OCI-LY7 (cell line): ENCODE measurements around the gene NOM1. TPM values are rescaled to one million over a fixed set of nuclear protein-coding genes. Genes with fewer than 3 reads are reported as not detected.

Experiments used
- BruUV-seq: library from RNA; stranded (reverse); fragments of 400-500 nt; replicated peaks from 2 replicates; lab custom pipeline; 2021; lab: Mats Ljungman, UMichigan
- CTCF ChIA-PET: fragments of 300-600 bp; sonication (Branson Sonifier 250); formaldehyde crosslinking; loops from one replicate; lab custom pipeline; 2022; ENCODE audit warnings: antibody characterized with exemption; ENCODE audit not compliant: unreplicated experiment; lab: Charles Lee
- POLR2A ChIA-PET: fragments of 300-600 bp; sonication (Branson Sonifier 250); formaldehyde crosslinking; loops from one replicate; lab custom pipeline; 2022; ENCODE audit warnings: antibody characterized with exemption; lab: Charles Lee
- DNase-seq: peaks from one replicate; pipeline ENCODE4 v3.0.0-alpha.2; 2015; ENCODE audit warnings: low spot score
- H2AFZ ChIP-seq: fragments of 200-600 bp; sonication (generic), shearing (Covaris generic); 2 replicates; pipeline ENCODE4 v1.6.1; 2014; ENCODE audit warnings: mild to moderate bottlenecking, antibody characterized with exemption, low read length, moderate library complexity
- H3K27ac ChIP-seq: fragments of 200-600 bp; sonication (generic); 2 replicates; pipeline ENCODE4 v1.5.1; 2014; ENCODE audit warnings: mixed run types, low read depth, mild to moderate bottlenecking, moderate library complexity, low read length, inconsistent platforms; ENCODE audit not compliant: poor library complexity, severe bottlenecking
- H3K36me3 ChIP-seq: fragments of 200-600 bp; sonication (generic); 2 replicates; pipeline ENCODE4 v1.6.1; 2014; ENCODE audit warnings: mild to moderate bottlenecking, antibody characterized with exemption, low read length, moderate library complexity, mixed read lengths; ENCODE audit not compliant: insufficient read depth
- H3K4me1 ChIP-seq: fragments of 200-600 bp; sonication (generic); 2 replicates; pipeline ENCODE4 v1.5.1; 2014; ENCODE audit warnings: mild to moderate bottlenecking, low read length; ENCODE audit not compliant: insufficient read depth, poor library complexity, severe bottlenecking
- H3K4me2 ChIP-seq: fragments of 200-600 bp; sonication (generic); 2 replicates; pipeline ENCODE4 v1.6.1; 2014; ENCODE audit warnings: mild to moderate bottlenecking, low read length
- H3K4me3 ChIP-seq: fragments of 200-600 bp; sonication (generic); 2 replicates; pipeline ENCODE4 v1.5.1; 2014; ENCODE audit warnings: mild to moderate bottlenecking, low read depth, low read length; ENCODE audit not compliant: poor library complexity, severe bottlenecking
- H3K79me2 ChIP-seq: fragments of 200-600 bp; sonication (generic); 2 replicates; pipeline ENCODE4 v1.6.1; 2016; ENCODE audit warnings: low read depth, mild to moderate bottlenecking, low read length, moderate library complexity, mixed read lengths; ENCODE audit not compliant: insufficient read depth
- H3K9me2 ChIP-seq: fragments of 200-600 bp; sonication (generic); 2 replicates; pipeline ENCODE4 v1.6.1; 2016; ENCODE audit warnings: mild to moderate bottlenecking, low read length, mixed read lengths; ENCODE audit not compliant: insufficient read depth
- H3K9me3 ChIP-seq: fragments of 200-600 bp; sonication (generic); 2 replicates; pipeline ENCODE4 v1.6.1; 2014; ENCODE audit warnings: mild to moderate bottlenecking, mixed run types, low read length, mixed read lengths
- H4K20me1 ChIP-seq: fragments of 200-600 bp; sonication (generic); 2 replicates; pipeline ENCODE4 v1.6.1; 2014; ENCODE audit warnings: mild to moderate bottlenecking, antibody characterized with exemption, low read length, moderate library complexity, mixed read lengths; ENCODE audit not compliant: insufficient read depth
- EZH2phosphoT487 ChIP-seq: fragments of 200-600 bp; sonication (generic); IDR thresholded peaks from 2 replicates; pipeline ENCODE4 v1.6.1; 2018; ENCODE audit warnings: low read depth, borderline replicate concordance, mild to moderate bottlenecking, mixed run types, antibody characterized with exemption, low read length, moderate library complexity, mixed read lengths
- intact Hi-C: fragments of 100-400 bp; cut with micrococcal nuclease; formaldehyde crosslinking; loops from one replicate; pipeline ENCODE4 v1.10.0; 2022; ENCODE audit not compliant: unreplicated experiment
- total RNA-seq, 2 experiments: library from RNA; depleted of rRNA in 1 of 2; stranded (reverse); fragments of >200 nt in 1 of 2; shearing (Covaris generic) in 1 of 2; gene quantifications; 2 replicates each; pipeline ENCODE4 v1.2.3, GENCODE V29; 2014 to 2022
- TF ChIP-seq, protein P1 (sequence below): fragments of 200-600 bp; sonication (generic); conservative IDR thresholded peaks from 2 replicates; pipeline ENCODE4 v1.5.1; 2014; ENCODE audit warnings: mild to moderate bottlenecking, antibody characterized with exemption, low read length, moderate library complexity, mixed read lengths

The NOM1 gene
- total RNA-seq, 2 experiments from 2014 or later: 40.2 to 59.9 TPM

DNA sequence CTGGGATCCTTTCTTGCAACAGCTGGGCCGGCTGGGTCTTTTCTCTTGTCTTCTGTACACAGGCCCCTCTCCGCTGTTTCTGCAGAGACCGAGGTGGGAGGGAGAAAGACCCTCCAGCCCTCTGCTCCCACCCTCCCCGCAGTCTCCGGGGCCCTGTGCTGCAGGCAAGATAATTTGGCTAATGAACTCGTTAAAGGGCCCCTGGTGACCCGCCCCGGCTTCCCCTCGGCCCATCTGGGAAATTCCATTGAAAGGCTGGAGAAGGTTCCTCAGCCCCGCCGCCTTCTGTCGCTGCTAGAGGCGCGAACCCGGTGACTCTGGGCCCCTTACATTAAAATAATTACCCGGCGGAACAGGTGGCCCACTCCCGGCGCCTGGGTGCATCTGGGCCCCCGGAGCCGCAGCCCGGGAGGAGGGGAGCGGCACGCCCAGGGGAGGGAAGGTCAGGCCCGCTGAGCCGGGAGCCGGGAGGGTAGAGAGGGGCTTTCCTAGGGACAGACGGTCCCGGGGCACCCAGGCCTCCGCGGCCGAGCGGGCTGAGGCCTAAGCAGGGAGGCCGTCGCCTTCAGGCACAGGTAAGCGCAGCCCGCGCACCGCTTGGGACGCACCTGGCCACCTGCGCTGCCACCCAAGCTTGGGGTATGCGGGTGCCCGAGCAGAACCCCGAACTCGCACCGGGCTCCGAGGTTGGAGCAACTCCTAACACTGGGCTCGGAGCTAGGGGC lies 68.3 kb downstream of the NOM1 start:
- POLR2A ChIA-PET: no interaction called here
- no peaks in the 10 kb centered on the region for H3K36me3 ChIP-seq
- intact Hi-C loops: no loop called here
- CTCF ChIA-PET: no interaction called here
- no peaks in the 10 kb centered on the region for H4K20me1 ChIP-seq
- no peak overlapping the region for H2AFZ ChIP-seq
- TF ChIP-seq, protein P1, sequence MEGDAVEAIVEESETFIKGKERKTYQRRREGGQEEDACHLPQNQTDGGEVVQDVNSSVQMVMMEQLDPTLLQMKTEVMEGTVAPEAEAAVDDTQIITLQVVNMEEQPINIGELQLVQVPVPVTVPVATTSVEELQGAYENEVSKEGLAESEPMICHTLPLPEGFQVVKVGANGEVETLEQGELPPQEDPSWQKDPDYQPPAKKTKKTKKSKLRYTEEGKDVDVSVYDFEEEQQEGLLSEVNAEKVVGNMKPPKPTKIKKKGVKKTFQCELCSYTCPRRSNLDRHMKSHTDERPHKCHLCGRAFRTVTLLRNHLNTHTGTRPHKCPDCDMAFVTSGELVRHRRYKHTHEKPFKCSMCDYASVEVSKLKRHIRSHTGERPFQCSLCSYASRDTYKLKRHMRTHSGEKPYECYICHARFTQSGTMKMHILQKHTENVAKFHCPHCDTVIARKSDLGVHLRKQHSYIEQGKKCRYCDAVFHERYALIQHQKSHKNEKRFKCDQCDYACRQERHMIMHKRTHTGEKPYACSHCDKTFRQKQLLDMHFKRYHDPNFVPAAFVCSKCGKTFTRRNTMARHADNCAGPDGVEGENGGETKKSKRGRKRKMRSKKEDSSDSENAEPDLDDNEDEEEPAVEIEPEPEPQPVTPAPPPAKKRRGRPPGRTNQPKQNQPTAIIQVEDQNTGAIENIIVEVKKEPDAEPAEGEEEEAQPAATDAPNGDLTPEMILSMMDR: no peak
- TF ChIP-seq EZH2phosphoT487: no peak
- H3K27ac ChIP-seq: no peak overlapping the region
- H3K9me3 ChIP-seq: no peaks in the 10 kb centered on the region
- peaks cover 22% of the 10 kb centered on the region for H3K4me1 ChIP-seq
- no peak overlapping the region for H3K4me3 ChIP-seq
- no TSS peak for BruUV-seq
- H3K9me2 ChIP-seq: no peaks in the 10 kb centered on the region
- H3K4me2 ChIP-seq: no peak overlapping the region
- DNase-seq: no peak
- H3K79me2 ChIP-seq: no peaks in the 10 kb centered on the region

DNA sequence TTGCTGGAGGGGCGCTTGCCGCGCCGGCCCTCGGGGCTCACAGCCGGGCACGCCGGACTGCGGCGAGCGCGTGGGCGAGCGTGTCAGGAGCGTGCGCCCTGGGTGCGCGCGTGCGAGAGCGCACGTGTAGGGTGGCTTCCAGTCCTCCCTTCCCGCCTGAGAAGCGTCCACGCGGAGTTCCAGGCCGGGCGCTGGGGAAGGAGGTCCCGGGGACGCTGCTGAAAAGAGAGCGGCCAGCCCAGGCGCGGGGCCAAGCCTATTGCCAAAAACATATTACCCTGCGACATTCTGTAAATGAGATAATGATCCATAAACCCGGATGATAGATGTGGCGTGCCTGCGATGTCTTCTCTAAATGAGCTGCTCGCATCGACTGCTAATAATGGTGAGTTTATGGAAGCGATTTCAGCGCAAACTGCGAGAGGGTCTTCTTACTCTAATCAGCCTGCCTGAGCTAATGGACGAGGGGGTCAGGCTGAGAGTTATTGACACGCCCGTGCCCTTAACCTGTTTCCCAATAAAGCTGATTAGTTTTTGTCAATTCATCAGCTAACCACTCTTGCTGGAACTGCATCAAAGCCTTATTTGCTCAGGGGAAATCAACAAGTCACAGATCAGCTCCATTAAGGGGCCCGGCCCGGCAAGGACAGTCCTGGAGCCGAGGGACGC lies 69.0 kb downstream of the NOM1 start:
- Histone ChIP-seq H3K4me2 (peak overlapping the region; percentile 3; the same call in 1 of the 2 replicates), H2AFZ (no peak overlapping the region), H4K20me1 (no peaks in the 10 kb centered on the region), H3K9me3 (no peaks in the 10 kb centered on the region), H3K27ac (no peak overlapping the region), H3K36me3 (no peaks in the 10 kb centered on the region), H3K4me3 (no peak overlapping the region), H3K9me2 (no peaks in the 10 kb centered on the region), H3K4me1 (peaks cover 22% of the 10 kb centered on the region), H3K79me2 (no peaks in the 10 kb centered on the region)
- ChIA-PET POLR2A (no interaction called here), CTCF (no interaction called here)
- BruUV-seq: no TSS peak
- intact Hi-C loops: no loop called here
- TF ChIP-seq, protein P1: no peak
- no peak for TF ChIP-seq EZH2phosphoT487
- no peak for DNase-seq
